Trophoblast cell (in vitro differentiated cells and primary cell): ENCODE measurements around the gene UBE2Q1.

ENCODE experiments used
- DNase-seq, 2 donors: peaks; one replicate each; pipeline ENCODE4 v3.0.0-alpha.2; 2016
- H2AFZ ChIP-seq: 2 replicates; pipeline ENCODE4 v1.6.1; 2013; ENCODE audit warnings: low read length, moderate library complexity, mild to moderate bottlenecking; ENCODE audit not compliant: insufficient read depth, poor library complexity
- H2AK5ac ChIP-seq: 2 replicates; pipeline ENCODE4 v1.6.1; 2013; ENCODE audit warnings: mild to moderate bottlenecking, low read length
- H2BK120ac ChIP-seq: 2 replicates; pipeline ENCODE4 v1.6.1; 2013; ENCODE audit warnings: low read length, mild to moderate bottlenecking, moderate library complexity; ENCODE audit not compliant: insufficient read depth, poor library complexity
- H2BK12ac ChIP-seq: 2 replicates; pipeline ENCODE4 v1.6.1; 2013; ENCODE audit warnings: mild to moderate bottlenecking, low read length, moderate library complexity
- H2BK5ac ChIP-seq: 2 replicates; pipeline ENCODE4 v1.6.1; 2013; ENCODE audit warnings: low read length, low read depth, moderate library complexity, mild to moderate bottlenecking; ENCODE audit not compliant: poor library complexity
- H3K14ac ChIP-seq: 2 replicates; pipeline ENCODE4 v1.6.1; 2013; ENCODE audit warnings: mild to moderate bottlenecking, low read length
- H3K18ac ChIP-seq: 2 replicates; pipeline ENCODE4 v1.6.1; 2013; ENCODE audit warnings: mild to moderate bottlenecking, low read length
- H3K23ac ChIP-seq: 2 replicates; pipeline ENCODE4 v1.6.1; 2013; ENCODE audit warnings: low read length
- H3K27ac ChIP-seq: 2 replicates; pipeline ENCODE4 v1.5.1; 2013; ENCODE audit warnings: low read depth, mild to moderate bottlenecking, inconsistent platforms, low read length, moderate library complexity
- H3K27me3 ChIP-seq: 2 replicates; pipeline ENCODE4 v1.6.1; 2013; ENCODE audit warnings: inconsistent platforms, mild to moderate bottlenecking, low read length, moderate library complexity; ENCODE audit not compliant: insufficient read depth
- H3K36me3 ChIP-seq, 2 experiments: 1 replicate in 1 of 2; 2 replicates in 1 of 2; pipeline ENCODE4 v1.6.1; 2013; ENCODE audit warnings: low read length in 2 of 2, mild to moderate bottlenecking in 2 of 2, moderate library complexity in 1 of 2; ENCODE audit not compliant: insufficient read depth in 2 of 2, control insufficient read depth in 1 of 2
- H3K4ac ChIP-seq: 2 replicates; pipeline ENCODE4 v1.6.1; 2013; ENCODE audit warnings: low read depth, mild to moderate bottlenecking, low read length, moderate library complexity
- H3K4me1 ChIP-seq, 2 experiments: 1 replicate in 1 of 2; 2 replicates in 1 of 2; pipeline ENCODE4 v1.6.1; 2013; ENCODE audit warnings: low read length in 2 of 2, mild to moderate bottlenecking in 2 of 2, moderate library complexity in 1 of 2; ENCODE audit not compliant: insufficient read depth in 2 of 2, control insufficient read depth in 1 of 2
- H3K4me2 ChIP-seq: 2 replicates; pipeline ENCODE4 v1.6.1; 2013; ENCODE audit warnings: inconsistent platforms, mild to moderate bottlenecking, low read length, moderate library complexity
- H3K4me3 ChIP-seq: 2 replicates; pipeline ENCODE4 v1.5.1; 2013; ENCODE audit warnings: mild to moderate bottlenecking, low read depth, low read length, inconsistent platforms
- H3K79me1 ChIP-seq: one replicate; pipeline ENCODE4 v1.6.1; 2013; ENCODE audit warnings: low read length
- H3K79me2 ChIP-seq: 2 replicates; pipeline ENCODE4 v1.6.1; 2013; ENCODE audit warnings: low read length, mild to moderate bottlenecking; ENCODE audit not compliant: control insufficient read depth, insufficient read depth, poor library complexity
- H3K9ac ChIP-seq: 2 replicates; pipeline ENCODE4 v1.6.1; 2013; ENCODE audit warnings: mild to moderate bottlenecking, low read length
- H3K9me3 ChIP-seq: 2 replicates; pipeline ENCODE4 v1.6.1; 2013; ENCODE audit warnings: low read depth, mild to moderate bottlenecking, control low read depth, inconsistent platforms, low read length; ENCODE audit not compliant: insufficient read depth
- H4K12ac ChIP-seq: 2 replicates; pipeline ENCODE4 v1.6.1; 2013; ENCODE audit warnings: low read depth, mild to moderate bottlenecking, low read length, moderate library complexity
- H4K8ac ChIP-seq: 2 replicates; pipeline ENCODE4 v1.6.1; 2013; ENCODE audit warnings: low read depth, mild to moderate bottlenecking, low read length, moderate library complexity
- H4K91ac ChIP-seq: one replicate; pipeline ENCODE4 v1.6.1; 2013; ENCODE audit warnings: low read depth, mild to moderate bottlenecking, low read length, moderate library complexity
- WGBS: extraction: QIAGEN DNeasy Blood & Tissue Kit; methylation state at CpG from one replicate; pipeline ENCODE4 v1.1.7; 2013; ENCODE audit warnings: missing lambda C conversion rate; ENCODE audit not compliant: insufficient read length, insufficient coverage; ENCODE audit errors: extremely low coverage; 5-methylcytosine and 5-hydroxymethylcytosine counted together

Gene UBE2Q1

GRCh38 chr1:154589780-154590179, 31.3 kb upstream of the UBE2Q1 start:
- Histone ChIP-seq H3K4me3 (no peak overlapping the region), H2AK5ac (no peak overlapping the region), H2BK120ac (no peak overlapping the region), H3K27me3 (no peaks in the 10 kb centered on the region), H3K4me2 (no peak overlapping the region), H3K79me1 (no peaks in the 10 kb centered on the region), H3K4me1 (no peaks in the 10 kb centered on the region), H3K9me3 (no peaks in the 10 kb centered on the region), H3K79me2 (no peaks in the 10 kb centered on the region), H2BK12ac (no peak overlapping the region), H4K8ac (no peak overlapping the region), H4K91ac (no peak overlapping the region), H3K14ac (no peak overlapping the region), H2BK5ac (no peak overlapping the region), H3K23ac (no peak overlapping the region), H3K36me3 (peaks cover 53 to 76% of the 10 kb centered on the region in 2 experiments), H2AFZ (no peak overlapping the region), H4K12ac (no peak overlapping the region), H3K18ac (no peak overlapping the region), H3K4ac (no peak overlapping the region), H3K9ac (no peak overlapping the region), H3K27ac (no peak overlapping the region)
- WGBS = no CpG with 5 or more reads among the region's 10 CpGs
- DNase-seq = no peak

GRCh38 chr1:154586641-154587040, 28.2 kb upstream of the UBE2Q1 start:
- Histone ChIP-seq H4K12ac (no peak overlapping the region), H2BK120ac (no peak overlapping the region), H3K4me2 (no peak overlapping the region), H3K4ac (no peak overlapping the region), H4K8ac (no peak overlapping the region), H3K9ac (no peak overlapping the region), H4K91ac (no peak overlapping the region), H3K9me3 (no peaks in the 10 kb centered on the region), H2BK12ac (no peak overlapping the region), H3K27ac (no peak overlapping the region), H3K36me3 (peaks cover 59 to 90% of the 10 kb centered on the region in 2 experiments), H2AFZ (no peak overlapping the region), H3K79me2 (no peaks in the 10 kb centered on the region), H3K27me3 (no peaks in the 10 kb centered on the region), H3K79me1 (no peaks in the 10 kb centered on the region), H3K18ac (no peak overlapping the region), H3K4me3 (no peak overlapping the region), H3K23ac (no peak overlapping the region), H3K4me1 (no peaks in the 10 kb centered on the region), H2AK5ac (no peak overlapping the region), H3K14ac (no peak overlapping the region), H2BK5ac (no peak overlapping the region)
- no peak for DNase-seq
- no CpG with 5 or more reads among the region's 6 CpGs for WGBS

- H3K27me3 ChIP-seq = no peaks in the 10 kb centered on the region
- no peak overlapping the region for H4K91ac ChIP-seq
- DNase-seq = peak; percentile 37 to 49
- H3K79me1 ChIP-seq = no peaks in the 10 kb centered on the region
- H2BK12ac ChIP-seq = no peak overlapping the region
- no CpG with 5 or more reads among the region's 10 CpGs for WGBS
- no peak overlapping the region for H3K14ac ChIP-seq
- no peak overlapping the region for H2BK120ac ChIP-seq
- no peak overlapping the region for H4K8ac ChIP-seq
- no peak overlapping the region for H2AFZ ChIP-seq
- no peak overlapping the region for H3K4ac ChIP-seq
- no peak overlapping the region for H3K4me2 ChIP-seq
- H3K9ac ChIP-seq = peak overlapping the region; percentile 28
- H4K12ac ChIP-seq = no peak overlapping the region
- no peak overlapping the region for H3K18ac ChIP-seq
- no peaks in the 10 kb centered on the region for H3K4me1 ChIP-seq
- H3K9me3 ChIP-seq = no peaks in the 10 kb centered on the region
- H2AK5ac ChIP-seq = no peak overlapping the region
- H3K36me3 ChIP-seq = peaks cover 58 to 88% of the 10 kb centered on the region in 2 experiments
- no peaks in the 10 kb centered on the region for H3K79me2 ChIP-seq
- no peak overlapping the region for H3K4me3 ChIP-seq
- no peak overlapping the region for H3K23ac ChIP-seq
- no peak overlapping the region for H2BK5ac ChIP-seq
- no peak overlapping the region for H3K27ac ChIP-seq
Observed at GRCh38 chr1:154586231-154586630, 27.8 kb upstream of the UBE2Q1 start.

- H3K9me3 ChIP-seq = no peaks in the 10 kb centered on the region
- no peak overlapping the region for H3K18ac ChIP-seq
- no peak overlapping the region for H4K12ac ChIP-seq
- H3K27ac ChIP-seq = no peak overlapping the region
- no peak overlapping the region for H3K23ac ChIP-seq
- H4K8ac ChIP-seq = no peak overlapping the region
- H3K4me3 ChIP-seq = no peak overlapping the region
- H3K79me1 ChIP-seq = no peaks in the 10 kb centered on the region
- H4K91ac ChIP-seq = no peak overlapping the region
- no CpG with 5 or more reads among the region's 9 CpGs for WGBS
- no peak overlapping the region for H3K4ac ChIP-seq
- H3K9ac ChIP-seq = no peak overlapping the region
- H2BK5ac ChIP-seq = no peak overlapping the region
- H3K14ac ChIP-seq = no peak overlapping the region
- no peaks in the 10 kb centered on the region for H3K79me2 ChIP-seq
- H3K4me2 ChIP-seq = no peak overlapping the region
- H2BK12ac ChIP-seq = no peak overlapping the region
- no peaks in the 10 kb centered on the region for H3K27me3 ChIP-seq
- H3K36me3 ChIP-seq = peaks cover 61 to 90% of the 10 kb centered on the region in 2 experiments
- no peak overlapping the region for H2BK120ac ChIP-seq
- H3K4me1 ChIP-seq = no peaks in the 10 kb centered on the region
- no peak for DNase-seq
- no peak overlapping the region for H2AFZ ChIP-seq
- no peak overlapping the region for H2AK5ac ChIP-seq
Observed at GRCh38 chr1:154584267-154584994, 26.0 kb upstream of the UBE2Q1 start.
